Spleen (tissue), 7 donors: ENCODE data around the gene COL5A1.

Source experiments
- POLR2A ChIP-seq, 3 donors: fragments of 450-650 bp; IDR thresholded peaks; one replicate each; pipeline ENCODE4 v1.5.1; 2017; ENCODE audit warnings: antibody characterized with exemption in 3 of 3, mild to moderate bottlenecking in 1 of 3
- POLR2AphosphoS5 ChIP-seq, 3 donors: sonication (generic); formaldehyde crosslinking; IDR thresholded peaks; one replicate each; pipeline ENCODE4 v1.5.1; 2017; ENCODE audit warnings: antibody characterized with exemption in 3 of 3
- TF ChIP-seq, protein P1 (sequence below), 11 experiments: fragments of 200-600 bp in 7 of 11; fragments of 450-650 bp in 4 of 11; sonication (generic) in 4 of 11; IDR thresholded peaks in 8 of 11; conservative IDR thresholded peaks in 3 of 11; 1 replicate in 7 of 11; 2 replicates in 4 of 11; pipeline versions ENCODE4 v1.4.0 to v1.8.0; 2016 to 2021; ENCODE audit warnings: antibody characterized with exemption in 11 of 11, inconsistent platforms in 4 of 11, mild to moderate bottlenecking in 1 of 11
- donor health status: DM: no; HTN: no; CAD: no; lungs with moderate emphysema.
- donor health status: DM: no; HTN: no; CAD: no.
- donor health status: DM: no; HTN: no; CAD: no.

DNA sequence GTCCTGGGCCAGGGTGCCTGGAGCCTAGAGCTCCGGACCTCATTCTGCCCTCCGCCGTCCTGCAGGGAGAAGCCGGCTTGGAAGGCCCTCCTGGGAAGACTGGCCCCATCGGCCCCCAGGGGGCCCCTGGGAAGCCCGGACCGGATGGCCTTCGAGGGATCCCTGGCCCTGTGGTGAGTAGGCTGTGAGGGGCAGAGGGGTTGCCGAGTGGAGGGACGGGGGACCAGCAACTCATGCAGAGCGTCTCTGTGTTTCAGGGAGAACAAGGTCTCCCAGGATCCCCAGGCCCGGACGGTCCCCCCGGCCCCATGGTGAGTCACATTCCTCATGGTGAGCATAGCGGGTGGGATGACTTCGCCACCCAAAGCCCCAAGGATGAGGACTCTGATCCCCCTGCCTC is 177.0 kb downstream of the COL5A1 start:
- TF ChIP-seq, protein P1, sequence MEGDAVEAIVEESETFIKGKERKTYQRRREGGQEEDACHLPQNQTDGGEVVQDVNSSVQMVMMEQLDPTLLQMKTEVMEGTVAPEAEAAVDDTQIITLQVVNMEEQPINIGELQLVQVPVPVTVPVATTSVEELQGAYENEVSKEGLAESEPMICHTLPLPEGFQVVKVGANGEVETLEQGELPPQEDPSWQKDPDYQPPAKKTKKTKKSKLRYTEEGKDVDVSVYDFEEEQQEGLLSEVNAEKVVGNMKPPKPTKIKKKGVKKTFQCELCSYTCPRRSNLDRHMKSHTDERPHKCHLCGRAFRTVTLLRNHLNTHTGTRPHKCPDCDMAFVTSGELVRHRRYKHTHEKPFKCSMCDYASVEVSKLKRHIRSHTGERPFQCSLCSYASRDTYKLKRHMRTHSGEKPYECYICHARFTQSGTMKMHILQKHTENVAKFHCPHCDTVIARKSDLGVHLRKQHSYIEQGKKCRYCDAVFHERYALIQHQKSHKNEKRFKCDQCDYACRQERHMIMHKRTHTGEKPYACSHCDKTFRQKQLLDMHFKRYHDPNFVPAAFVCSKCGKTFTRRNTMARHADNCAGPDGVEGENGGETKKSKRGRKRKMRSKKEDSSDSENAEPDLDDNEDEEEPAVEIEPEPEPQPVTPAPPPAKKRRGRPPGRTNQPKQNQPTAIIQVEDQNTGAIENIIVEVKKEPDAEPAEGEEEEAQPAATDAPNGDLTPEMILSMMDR (IDR thresholded peaks at IDR 0.05 in 8 of 11, conservative IDR thresholded peaks at IDR 0.05 in 3 of 11), result no peak
- TF ChIP-seq POLR2A (IDR thresholded peaks at IDR 0.05), result no peak
- TF ChIP-seq POLR2AphosphoS5 (IDR thresholded peaks at IDR 0.05), result no peak
